Activated naive CD8-positive, alpha-beta T cell treated with anti-CD3 and anti-CD28 coated beads for 36 hours (primary cell): ENCODE results near the gene PTPRN2. TPM values are rescaled to one million over a fixed set of nuclear protein-coding genes. Genes with fewer than 3 reads are reported as not detected.

Experiments
- DNase-seq: peaks from one replicate; pipeline ENCODE4 v3.0.0; 2021
- H3K27ac Mint-ChIP-seq: one replicate; pipeline ENCODE4 v1.8.0; 2022; ENCODE audit warnings: mild to moderate bottlenecking, moderate library complexity, mixed read lengths
- H3K27me3 Mint-ChIP-seq: one replicate; pipeline ENCODE4 v1.8.0; 2022; ENCODE audit warnings: mild to moderate bottlenecking, mixed read lengths
- H3K36me3 Mint-ChIP-seq: one replicate; pipeline ENCODE4 v1.8.0; 2021; ENCODE audit warnings: mild to moderate bottlenecking, mixed read lengths
- H3K4me1 Mint-ChIP-seq: one replicate; pipeline ENCODE4 v1.8.0; 2021; ENCODE audit warnings: mixed read lengths
- H3K4me3 Mint-ChIP-seq: one replicate; pipeline ENCODE4 v1.8.0; 2022; ENCODE audit warnings: mild to moderate bottlenecking, moderate library complexity, mixed read lengths
- H3K9me3 Mint-ChIP-seq: one replicate; pipeline ENCODE4 v1.8.0; 2022; ENCODE audit warnings: mixed read lengths
- total RNA-seq, 2 experiments: library from RNA; stranded (reverse); gene quantifications; one replicate each; pipeline ENCODE4 v1.2.3, GENCODE V29; 2021

The PTPRN2 gene
- total RNA-seq, 2 experiments from 2014 or later = 0.72 to 0.74 TPM

- Mint-ChIP-seq H3K4me1 (no peaks in the 10 kb centered on the region), H3K36me3 (peaks cover 2% of the 10 kb centered on the region), H3K27me3 (peaks cover 25% of the 10 kb centered on the region), H3K9me3 (no peaks in the 10 kb centered on the region), H3K4me3 (no peak overlapping the region), H3K27ac (no peak overlapping the region)
- no peak for DNase-seq
Measured at GRCh38 chr7:158573310-158573709, 14.3 kb downstream of the PTPRN2 start.

- no peaks in the 10 kb centered on the region for H3K36me3 Mint-ChIP-seq
- no peak overlapping the region for H3K27ac Mint-ChIP-seq
- H3K4me1 Mint-ChIP-seq = no peaks in the 10 kb centered on the region
- no peak overlapping the region for H3K4me3 Mint-ChIP-seq
- H3K9me3 Mint-ChIP-seq = no peaks in the 10 kb centered on the region
- DNase-seq = no peak
- H3K27me3 Mint-ChIP-seq = peaks cover 33% of the 10 kb centered on the region
Measured at GRCh38 chr7:158572000-158572828, 15.4 kb downstream of the PTPRN2 start.

- no peak for DNase-seq
- Mint-ChIP-seq H3K36me3 (no peaks in the 10 kb centered on the region), H3K4me1 (no peaks in the 10 kb centered on the region), H3K27me3 (peaks cover 34% of the 10 kb centered on the region), H3K4me3 (no peak overlapping the region), H3K27ac (no peak overlapping the region), H3K9me3 (no peaks in the 10 kb centered on the region)
Measured at GRCh38 chr7:158570449-158571170, 17.0 kb downstream of the PTPRN2 start.

- no peak overlapping the region for H3K4me3 Mint-ChIP-seq
- no peaks in the 10 kb centered on the region for H3K36me3 Mint-ChIP-seq
- peaks cover 35% of the 10 kb centered on the region for H3K27me3 Mint-ChIP-seq
- H3K27ac Mint-ChIP-seq = no peak overlapping the region
- DNase-seq = no peak
- H3K4me1 Mint-ChIP-seq = no peaks in the 10 kb centered on the region
- H3K9me3 Mint-ChIP-seq = no peaks in the 10 kb centered on the region
Measured at GRCh38 chr7:158569858-158570323, 17.7 kb downstream of the PTPRN2 start.

GRCh38 chr7:158568974-158569857 lies 18.4 kb downstream of the PTPRN2 start:
- Mint-ChIP-seq H3K9me3 (no peaks in the 10 kb centered on the region), H3K4me3 (no peak overlapping the region), H3K4me1 (no peaks in the 10 kb centered on the region), H3K27ac (no peak overlapping the region), H3K36me3 (no peaks in the 10 kb centered on the region), H3K27me3 (peaks cover 40% of the 10 kb centered on the region)
- DNase-seq = no peak

- H3K27me3 Mint-ChIP-seq = peaks cover 39% of the 10 kb centered on the region
- H3K4me3 Mint-ChIP-seq = no peak overlapping the region
- no peaks in the 10 kb centered on the region for H3K9me3 Mint-ChIP-seq
- H3K36me3 Mint-ChIP-seq = no peaks in the 10 kb centered on the region
- DNase-seq = no peak
- no peak overlapping the region for H3K27ac Mint-ChIP-seq
- H3K4me1 Mint-ChIP-seq = no peaks in the 10 kb centered on the region
Measured at GRCh38 chr7:158567153-158567603, 20.4 kb downstream of the PTPRN2 start.

GRCh38 chr7:158564663-158565035 lies 23.0 kb downstream of the PTPRN2 start:
- H3K4me3 Mint-ChIP-seq = no peak overlapping the region
- no peak for DNase-seq
- peaks cover 30% of the 10 kb centered on the region for H3K27me3 Mint-ChIP-seq
- no peaks in the 10 kb centered on the region for H3K36me3 Mint-ChIP-seq
- no peaks in the 10 kb centered on the region for H3K9me3 Mint-ChIP-seq
- no peak overlapping the region for H3K27ac Mint-ChIP-seq
- no peaks in the 10 kb centered on the region for H3K4me1 Mint-ChIP-seq

GRCh38 chr7:158563911-158564662 lies 23.5 kb downstream of the PTPRN2 start:
- Mint-ChIP-seq H3K36me3 (no peaks in the 10 kb centered on the region), H3K9me3 (no peaks in the 10 kb centered on the region), H3K27me3 (peaks cover 31% of the 10 kb centered on the region), H3K4me1 (no peaks in the 10 kb centered on the region), H3K27ac (no peak overlapping the region), H3K4me3 (no peak overlapping the region)
- no peak for DNase-seq

GRCh38 chr7:158563051-158563450 lies 24.6 kb downstream of the PTPRN2 start:
- H3K9me3 Mint-ChIP-seq = no peaks in the 10 kb centered on the region
- H3K4me1 Mint-ChIP-seq = no peaks in the 10 kb centered on the region
- no peaks in the 10 kb centered on the region for H3K36me3 Mint-ChIP-seq
- no peak overlapping the region for H3K27ac Mint-ChIP-seq
- H3K4me3 Mint-ChIP-seq = no peak overlapping the region
- peaks cover 26% of the 10 kb centered on the region for H3K27me3 Mint-ChIP-seq
- no peak for DNase-seq

- Mint-ChIP-seq H3K4me1 (no peaks in the 10 kb centered on the region), H3K4me3 (no peak overlapping the region), H3K27ac (no peak overlapping the region), H3K36me3 (no peaks in the 10 kb centered on the region), H3K9me3 (no peaks in the 10 kb centered on the region), H3K27me3 (peaks cover 21% of the 10 kb centered on the region)
- no peak for DNase-seq
Measured at GRCh38 chr7:158562517-158562916, 25.1 kb downstream of the PTPRN2 start.

- Mint-ChIP-seq H3K4me3 (no peak overlapping the region), H3K27me3 (peaks cover 16% of the 10 kb centered on the region), H3K27ac (no peak overlapping the region), H3K4me1 (no peaks in the 10 kb centered on the region), H3K36me3 (no peaks in the 10 kb centered on the region), H3K9me3 (no peaks in the 10 kb centered on the region)
- DNase-seq = no peak
Measured at GRCh38 chr7:158561659-158562058, 26.0 kb downstream of the PTPRN2 start.

- H3K36me3 Mint-ChIP-seq = no peaks in the 10 kb centered on the region
- no peak for DNase-seq
- no peaks in the 10 kb centered on the region for H3K4me1 Mint-ChIP-seq
- no peak overlapping the region for H3K4me3 Mint-ChIP-seq
- H3K27ac Mint-ChIP-seq = no peak overlapping the region
- no peaks in the 10 kb centered on the region for H3K9me3 Mint-ChIP-seq
- peaks cover 16% of the 10 kb centered on the region for H3K27me3 Mint-ChIP-seq
Measured at GRCh38 chr7:158560386-158560785, 27.2 kb downstream of the PTPRN2 start.

GRCh38 chr7:158559356-158559755 lies 28.3 kb downstream of the PTPRN2 start:
- Mint-ChIP-seq H3K27ac (no peak overlapping the region), H3K4me3 (no peak overlapping the region), H3K27me3 (peaks cover 15% of the 10 kb centered on the region), H3K36me3 (no peaks in the 10 kb centered on the region), H3K4me1 (no peaks in the 10 kb centered on the region), H3K9me3 (no peaks in the 10 kb centered on the region)
- no peak for DNase-seq

GRCh38 chr7:158558816-158559215 lies 28.8 kb downstream of the PTPRN2 start:
- no peaks in the 10 kb centered on the region for H3K9me3 Mint-ChIP-seq
- H3K4me1 Mint-ChIP-seq = no peaks in the 10 kb centered on the region
- no peak overlapping the region for H3K27ac Mint-ChIP-seq
- no peaks in the 10 kb centered on the region for H3K36me3 Mint-ChIP-seq
- no peak overlapping the region for H3K4me3 Mint-ChIP-seq
- DNase-seq = no peak
- peaks cover 15% of the 10 kb centered on the region for H3K27me3 Mint-ChIP-seq
